GM19372 (cell line): ENCODE measurements around the gene NMNAT2.
"Not testable (repeated sequence)": the region's sequence is repeated elsewhere in the genome, so short reads cannot be mapped to it uniquely, and the experiment has no call there.

ENCODE experiments used
- ATAC-seq: cut with Tn5 transposase; IDR thresholded peaks from one replicate; pipeline ENCODE4 v1.9.1; 2021; ENCODE audit warnings: mild to moderate bottlenecking, low read depth, moderate library complexity; ENCODE audit not compliant: unreplicated experiment

The NMNAT2 gene

DNA sequence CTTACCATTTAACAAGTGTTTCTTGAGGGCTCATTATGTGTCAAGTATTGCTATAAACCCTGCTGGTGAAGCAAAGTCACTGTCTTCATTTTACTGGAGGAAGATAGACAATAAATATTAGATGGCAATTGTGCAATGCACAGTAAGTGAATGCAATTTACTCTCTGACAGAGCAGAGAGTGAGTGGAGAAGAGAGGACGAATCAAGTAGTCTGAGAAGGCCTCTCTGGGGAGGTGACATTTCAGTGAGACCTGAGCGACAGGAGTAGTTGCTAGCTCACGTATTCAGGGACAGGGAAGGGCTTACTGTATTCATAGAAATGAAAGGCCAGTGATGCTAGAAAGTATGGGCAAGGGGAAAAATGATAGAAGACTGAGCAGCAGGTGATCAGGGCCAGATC, 1.2 kb upstream of the NMNAT2 start:
- no peak for ATAC-seq

- ATAC-seq: no peak
Observed at GRCh38 chr1:183418696-183419095, 516 bp upstream of the NMNAT2 start.

DNA sequence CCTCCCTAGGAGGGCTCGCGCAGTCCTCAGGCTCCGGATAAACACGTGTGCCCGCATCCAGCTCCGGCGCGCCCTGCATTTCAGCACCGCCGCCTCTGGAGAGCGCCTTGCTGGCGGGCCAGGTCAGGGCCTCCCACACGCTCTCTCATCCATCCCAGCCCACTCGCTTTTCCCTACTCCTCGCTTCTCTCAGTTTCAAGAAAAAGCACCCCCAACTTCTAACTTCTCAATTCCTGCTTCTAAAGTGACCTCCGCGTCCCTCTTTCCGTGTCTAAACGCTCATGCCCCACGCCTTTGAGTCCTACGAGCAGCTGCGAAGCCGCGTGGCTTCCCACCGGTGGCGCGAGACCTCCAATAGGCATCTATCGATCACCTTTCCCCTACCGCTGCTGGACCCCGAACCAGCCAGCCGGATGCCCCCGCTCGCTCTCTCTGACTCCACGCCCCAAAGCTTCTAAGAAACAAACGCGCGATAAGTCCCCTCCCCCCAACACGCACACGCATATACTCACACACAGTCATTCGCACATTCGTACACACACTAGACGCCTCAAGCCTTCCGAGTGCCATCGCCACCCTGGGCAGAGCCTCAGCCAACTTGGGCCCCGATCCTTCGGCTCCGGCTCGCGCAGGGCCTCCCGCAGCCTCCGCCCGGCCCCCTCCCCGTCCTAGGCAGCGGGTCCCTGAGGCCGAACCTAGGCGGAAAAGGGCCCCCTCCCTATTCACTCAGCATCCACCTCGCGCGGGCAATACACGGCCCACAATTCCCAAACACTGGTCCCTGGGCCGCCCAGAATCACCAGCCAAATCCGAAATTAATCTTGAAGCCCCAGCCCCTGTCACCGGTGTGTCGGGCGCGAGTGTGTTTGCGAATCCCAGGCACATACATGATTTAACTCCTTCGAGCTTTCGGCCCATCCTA, 1.1 kb downstream of the NMNAT2 start:
- no peak for ATAC-seq

DNA sequence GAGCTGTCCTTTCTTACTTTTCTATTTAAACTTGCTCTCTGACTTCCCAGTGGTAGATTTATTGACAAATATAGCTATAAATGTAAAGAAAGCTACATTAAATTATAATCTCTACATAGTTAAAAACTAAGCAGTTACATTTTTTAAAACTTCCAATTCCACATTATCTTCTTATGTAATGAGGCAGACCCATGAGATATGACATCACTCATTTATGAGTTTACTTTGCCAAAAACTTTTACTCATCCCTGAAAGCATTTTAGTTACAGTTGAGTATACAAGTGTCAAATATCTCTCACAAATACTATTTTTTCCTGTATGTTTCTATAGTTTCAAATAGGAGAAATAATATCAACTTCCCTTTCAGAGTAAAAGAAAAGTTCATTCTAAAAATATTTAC, 3.8 kb downstream of the NMNAT2 start:
- no peak for ATAC-seq

- no peak for ATAC-seq
Observed at GRCh38 chr1:183411091-183411490, 7.1 kb downstream of the NMNAT2 start.

- ATAC-seq: no peak
Observed at GRCh38 chr1:183407961-183408360, 10.2 kb downstream of the NMNAT2 start.

GRCh38 chr1:183407474-183407873, 10.7 kb downstream of the NMNAT2 start:
- no peak for ATAC-seq

- no peak for ATAC-seq
Observed at GRCh38 chr1:183404476-183404875, 13.7 kb downstream of the NMNAT2 start.

- ATAC-seq: no peak
Observed at GRCh38 chr1:183403498-183403897, 14.7 kb downstream of the NMNAT2 start.

DNA sequence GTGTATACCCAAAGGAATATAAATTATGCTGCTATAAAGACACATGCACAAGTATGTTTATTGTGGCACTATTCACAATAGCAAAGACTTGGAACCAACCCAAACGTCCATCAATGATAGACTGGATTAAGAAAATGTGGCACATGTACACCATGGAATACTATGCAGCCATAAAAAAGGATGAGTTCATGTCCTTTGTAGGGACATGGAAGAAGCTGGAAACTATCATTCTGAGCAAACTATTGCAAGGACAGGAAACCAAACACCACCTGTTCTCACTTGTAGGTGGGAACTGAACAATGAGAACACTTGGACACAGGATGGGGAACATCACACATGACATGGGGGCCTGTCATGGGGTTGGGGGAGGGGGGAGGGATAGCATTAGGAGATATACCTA, 16.6 kb downstream of the NMNAT2 start:
- not testable (repeated sequence) for ATAC-seq

GRCh38 chr1:183394435-183394834, 23.7 kb downstream of the NMNAT2 start:
- no peak for ATAC-seq

- no peak for ATAC-seq
Observed at GRCh38 chr1:183391863-183392262, 26.3 kb downstream of the NMNAT2 start.

DNA sequence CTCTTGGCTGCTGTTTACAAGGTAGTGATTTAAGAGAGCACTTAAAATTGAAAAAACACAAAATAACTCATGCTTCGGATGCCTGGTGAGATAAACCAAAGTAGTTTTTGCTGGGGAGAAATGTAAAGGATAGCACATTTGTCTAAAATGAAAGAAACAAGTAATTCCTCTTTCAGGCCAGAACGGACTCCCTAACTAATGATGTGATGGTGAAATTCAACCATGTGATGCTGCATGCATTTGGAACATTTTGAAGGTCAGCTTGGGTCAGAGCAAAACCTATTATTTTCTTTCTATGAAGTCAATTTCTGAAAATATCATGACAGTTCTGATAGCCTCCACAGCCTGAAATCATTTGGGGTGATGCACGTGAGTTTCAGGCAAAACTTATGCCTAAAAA, 27.6 kb downstream of the NMNAT2 start:
- ATAC-seq: no peak

DNA sequence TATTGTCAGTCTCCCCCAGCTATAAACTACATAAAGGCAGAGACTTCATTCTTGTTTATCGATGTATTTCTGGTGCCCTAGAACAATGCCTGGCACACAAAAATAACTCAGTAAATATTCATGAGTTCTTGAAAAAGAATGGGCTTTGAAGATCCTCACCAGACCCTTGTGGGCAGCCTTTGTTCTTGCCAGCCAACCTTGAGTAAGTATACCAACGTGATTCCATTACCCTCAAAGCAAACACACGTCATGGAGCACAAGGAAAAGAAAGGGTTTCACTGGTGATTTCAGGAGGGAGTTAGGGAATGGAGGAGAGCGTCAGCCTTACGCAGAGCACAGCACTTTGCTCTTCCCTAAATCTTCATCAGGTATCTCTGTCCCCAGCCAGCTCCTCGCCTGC, 29.4 kb downstream of the NMNAT2 start:
- ATAC-seq: no peak

DNA sequence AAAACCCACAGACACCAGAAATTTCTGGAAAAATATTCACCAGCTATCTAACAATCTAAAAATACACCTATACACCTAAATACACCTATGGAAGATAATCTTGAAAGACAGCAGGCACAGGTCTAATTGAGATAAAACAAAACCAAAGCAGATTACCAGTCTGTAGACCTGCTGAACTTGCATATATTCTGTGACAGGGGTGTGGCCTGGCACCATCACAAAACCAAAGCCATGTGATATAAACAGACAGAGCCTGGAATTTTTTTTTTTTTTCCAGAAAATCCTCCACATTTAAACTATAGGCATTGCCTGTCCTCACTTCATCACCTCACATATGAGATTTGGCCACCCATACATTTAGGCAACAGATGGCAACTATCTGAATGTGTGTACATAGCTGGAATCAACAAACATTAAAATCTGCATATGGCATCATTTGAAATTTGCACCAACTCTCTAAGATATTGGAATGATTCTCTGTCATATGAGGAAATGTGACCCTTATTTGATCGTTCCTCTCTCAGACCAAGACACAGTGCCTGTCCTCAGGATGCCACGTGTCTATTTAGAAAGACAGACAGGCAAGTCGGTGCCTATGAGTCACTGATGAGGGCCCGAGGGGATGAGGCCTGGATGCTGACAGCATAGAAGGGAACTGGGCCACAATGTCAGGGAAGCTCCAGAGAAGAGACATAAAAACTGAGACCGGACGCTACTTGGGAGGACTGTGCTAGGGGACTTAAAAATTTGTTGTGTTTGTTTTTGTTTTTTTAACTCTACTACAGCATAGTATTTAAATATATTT, 32.6 kb downstream of the NMNAT2 start:
- ATAC-seq: no peak

- no peak for ATAC-seq
Observed at GRCh38 chr1:183379951-183380350, 38.2 kb downstream of the NMNAT2 start.

GRCh38 chr1:183375381-183375780, 42.8 kb downstream of the NMNAT2 start:
- ATAC-seq: no peak

- ATAC-seq: no peak
Observed at GRCh38 chr1:183374825-183375224, 43.4 kb downstream of the NMNAT2 start.

GRCh38 chr1:183372586-183373230, 45.5 kb downstream of the NMNAT2 start:
- ATAC-seq: no peak

- ATAC-seq: no peak
Observed at GRCh38 chr1:183370399-183371058, 47.7 kb downstream of the NMNAT2 start.
